Measurements from ENCODE around the gene DNAJB6.

DNA sequence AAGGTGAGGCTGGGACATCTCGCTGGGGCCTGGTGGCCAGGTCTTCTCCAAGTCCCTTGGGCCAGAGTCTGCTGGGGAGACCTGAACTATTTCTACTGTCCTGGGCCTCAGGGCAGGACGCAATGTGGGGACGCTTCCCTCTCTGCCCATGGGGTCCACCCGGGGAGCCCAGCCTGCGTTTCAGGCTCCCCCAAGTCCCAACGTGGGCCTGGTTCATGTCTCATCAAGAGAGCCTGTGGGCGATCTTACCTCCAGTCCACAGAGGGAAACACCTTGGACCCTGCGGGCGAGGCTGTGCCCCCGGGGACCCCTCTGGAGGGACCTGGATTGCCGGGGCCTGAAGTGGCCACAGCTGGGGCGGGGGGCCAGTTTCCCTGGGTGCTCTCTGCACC is 91.7 kb downstream of the DNAJB6 start:
- no peak for TF ChIP-seq FOS (IDR thresholded peaks at IDR 0.05; ENCODE audit: borderline replicate concordance, insufficient read depth, low read length)
- TF ChIP-seq POLR2AphosphoS5 (IDR thresholded peaks at IDR 0.05; ENCODE audit: insufficient read depth, low read depth, low read length) = no peak
- TF ChIP-seq, protein P1, sequence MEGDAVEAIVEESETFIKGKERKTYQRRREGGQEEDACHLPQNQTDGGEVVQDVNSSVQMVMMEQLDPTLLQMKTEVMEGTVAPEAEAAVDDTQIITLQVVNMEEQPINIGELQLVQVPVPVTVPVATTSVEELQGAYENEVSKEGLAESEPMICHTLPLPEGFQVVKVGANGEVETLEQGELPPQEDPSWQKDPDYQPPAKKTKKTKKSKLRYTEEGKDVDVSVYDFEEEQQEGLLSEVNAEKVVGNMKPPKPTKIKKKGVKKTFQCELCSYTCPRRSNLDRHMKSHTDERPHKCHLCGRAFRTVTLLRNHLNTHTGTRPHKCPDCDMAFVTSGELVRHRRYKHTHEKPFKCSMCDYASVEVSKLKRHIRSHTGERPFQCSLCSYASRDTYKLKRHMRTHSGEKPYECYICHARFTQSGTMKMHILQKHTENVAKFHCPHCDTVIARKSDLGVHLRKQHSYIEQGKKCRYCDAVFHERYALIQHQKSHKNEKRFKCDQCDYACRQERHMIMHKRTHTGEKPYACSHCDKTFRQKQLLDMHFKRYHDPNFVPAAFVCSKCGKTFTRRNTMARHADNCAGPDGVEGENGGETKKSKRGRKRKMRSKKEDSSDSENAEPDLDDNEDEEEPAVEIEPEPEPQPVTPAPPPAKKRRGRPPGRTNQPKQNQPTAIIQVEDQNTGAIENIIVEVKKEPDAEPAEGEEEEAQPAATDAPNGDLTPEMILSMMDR (IDR thresholded peaks at IDR 0.05; ENCODE audit: extremely low read depth in 1 of 2, insufficient read depth in 1 of 2, low read depth in 1 of 2, low read length in 2 of 2) = no peak
- no peak for TF ChIP-seq EZH2 (IDR thresholded peaks at IDR 0.05; ENCODE audit: borderline replicate concordance, low read depth, low read length, severe bottlenecking)
- TF ChIP-seq JUN (IDR thresholded peaks at IDR 0.05; ENCODE audit: borderline replicate concordance, insufficient read depth, insufficient read length, low read depth) = no peak
- TF ChIP-seq, protein P2, sequence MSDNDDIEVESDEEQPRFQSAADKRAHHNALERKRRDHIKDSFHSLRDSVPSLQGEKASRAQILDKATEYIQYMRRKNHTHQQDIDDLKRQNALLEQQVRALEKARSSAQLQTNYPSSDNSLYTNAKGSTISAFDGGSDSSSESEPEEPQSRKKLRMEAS (IDR thresholded peaks at IDR 0.05; ENCODE audit: insufficient read depth, insufficient read length) = no peak
- no peak for TF ChIP-seq POLR2A (IDR thresholded peaks at IDR 0.05; ENCODE audit: low read depth, low read length)
- no peak for TF ChIP-seq MYC (IDR thresholded peaks at IDR 0.05; ENCODE audit: low read depth, low read length)
- no peak for TF ChIP-seq GATA2 (IDR thresholded peaks at IDR 0.05; ENCODE audit: insufficient read depth, insufficient read length, low read depth, low read length)
